HepG2 (cell line): ENCODE data around the gene TGM1. TPM values are rescaled to one million over a fixed set of nuclear protein-coding genes. Genes with fewer than 3 reads are reported as not detected.

Source experiments
- DNMT3B ChIP-seq: conservative IDR thresholded peaks from 2 replicates; pipeline ENCODE4 v1.6.1; 2016; ENCODE audit warnings: missing biosample characterization, control low read depth
- GTF2F1 ChIP-seq: fragments of 150-350 bp; IDR thresholded peaks from 2 replicates; pipeline ENCODE4 v1.6.1; 2014; ENCODE audit warnings: low read length
- HMG20A ChIP-seq: IDR thresholded peaks from 2 replicates; pipeline ENCODE4 v1.6.1; 2016; ENCODE audit warnings: borderline replicate concordance
- KMT2A ChIP-seq: sonication (generic); formaldehyde crosslinking; IDR thresholded peaks from 2 replicates; pipeline ENCODE4 v1.4.0; 2020; ENCODE audit warnings: missing genetic modification reagents
- MAFG ChIP-seq: sonication (generic); formaldehyde crosslinking; IDR thresholded peaks from 2 replicates; pipeline ENCODE4 v1.5.1; 2020; ENCODE audit warnings: mild to moderate bottlenecking, missing genetic modification reagents
- MAZ ChIP-seq, 2 experiments: sonication (generic) in 1 of 2; formaldehyde crosslinking in 1 of 2; IDR thresholded peaks; 2 replicates each; pipeline versions ENCODE4 v1.5.0 to v1.6.1; 2012 to 2020; ENCODE audit warnings: low read depth in 2 of 2, mild to moderate bottlenecking in 2 of 2, borderline replicate concordance in 1 of 2, improper control_type of control experiment in 1 of 2, low read length in 1 of 2, missing genetic modification reagents in 1 of 2, moderate library complexity in 1 of 2
- NR3C1 ChIP-seq: sonication (generic); formaldehyde crosslinking; IDR thresholded peaks from 2 replicates; pipeline ENCODE4 v1.4.0; 2020; ENCODE audit warnings: missing genetic modification reagents
- RAD21 ChIP-seq: fragments of 450-650 bp; formaldehyde crosslinking; IDR thresholded peaks from 2 replicates; pipeline ENCODE4 v1.5.0; 2020; ENCODE audit warnings: mild to moderate bottlenecking
- RBAK ChIP-seq: sonication (generic); formaldehyde crosslinking; IDR thresholded peaks from 2 replicates; pipeline ENCODE4 v1.5.1; 2020; ENCODE audit warnings: mild to moderate bottlenecking, missing genetic modification reagents
- SNAPC5 ChIP-seq: sonication (generic); formaldehyde crosslinking; IDR thresholded peaks from 2 replicates; pipeline ENCODE4 v1.8.1; 2023; ENCODE audit warnings: mild to moderate bottlenecking, missing genetic modification reagents, borderline replicate concordance
- TOPORS ChIP-seq: sonication (generic); formaldehyde crosslinking; IDR thresholded peaks from 2 replicates; pipeline ENCODE4 v1.8.0; 2023; ENCODE audit warnings: mild to moderate bottlenecking, missing genetic modification reagents
- ZC3H4 ChIP-seq: sonication (generic); formaldehyde crosslinking; IDR thresholded peaks from 2 replicates; pipeline ENCODE4 v1.4.0; 2020; ENCODE audit warnings: missing genetic modification reagents, borderline replicate concordance
- ZNF224 ChIP-seq: sonication (generic); formaldehyde crosslinking; IDR thresholded peaks from 2 replicates; pipeline ENCODE4 v1.5.0; 2020; ENCODE audit warnings: mild to moderate bottlenecking, missing genetic modification reagents
- ZNF281 ChIP-seq: sonication (generic); formaldehyde crosslinking; IDR thresholded peaks from 2 replicates; pipeline ENCODE4 v1.4.0; 2020; ENCODE audit warnings: missing genetic modification reagents, borderline replicate concordance
- ZNF30 ChIP-seq: sonication (generic); formaldehyde crosslinking; IDR thresholded peaks from 2 replicates; pipeline ENCODE4 v1.5.0; 2020; ENCODE audit warnings: mild to moderate bottlenecking, missing genetic modification reagents
- ZNF337 ChIP-seq: sonication (generic); formaldehyde crosslinking; IDR thresholded peaks from 2 replicates; pipeline ENCODE4 v1.5.1; 2020; ENCODE audit warnings: missing genetic modification reagents, low read depth, mild to moderate bottlenecking, borderline replicate concordance
- ZNF543 ChIP-seq: sonication (generic); formaldehyde crosslinking; IDR thresholded peaks from 2 replicates; pipeline ENCODE4 v1.4.0; 2020; ENCODE audit warnings: mild to moderate bottlenecking, missing genetic modification reagents
- ZNF572 ChIP-seq: sonication (generic); formaldehyde crosslinking; IDR thresholded peaks from 2 replicates; pipeline ENCODE4 v1.5.1; 2020; ENCODE audit warnings: mild to moderate bottlenecking, missing genetic modification reagents
- ZNF616 ChIP-seq: sonication (generic); formaldehyde crosslinking; IDR thresholded peaks from 2 replicates; pipeline ENCODE4 v1.5.0; 2020; ENCODE audit warnings: low read depth, mild to moderate bottlenecking, missing genetic modification reagents
- ZSCAN31 ChIP-seq: sonication (generic); formaldehyde crosslinking; IDR thresholded peaks from 2 replicates; pipeline ENCODE4 v1.5.0; 2020; ENCODE audit warnings: low read depth, mild to moderate bottlenecking, missing genetic modification reagents
- polyA plus RNA-seq, 8 experiments: library from polyadenylated mRNA; depleted of rRNA in 3 of 8; stranded (reverse) in 7 of 8; unstranded in 1 of 8; fragments of >200 nt; fragmentation: Illumina TruSeq in 4 of 8; extraction: Trizol in 4 of 8; gene quantifications; 2 replicates each; pipeline versions ENCODE4 v1.2.1 to v1.2.3, GENCODE V29; 2011 to 2016; ENCODE audit warnings: low read depth in 4 of 8, missing spikeins in 1 of 8, mixed read lengths in 1 of 8; ENCODE audit not compliant: insufficient read depth in 1 of 8
- total RNA-seq, 5 experiments: library from RNA; depleted of rRNA; stranded (reverse); fragments of >200 nt; fragmentation: Illumina TruSeq; extraction: Trizol; gene quantifications; 2 replicates each; pipeline ENCODE4 v1.2.3, GENCODE V29; 2016; ENCODE audit warnings: low read depth in 1 of 5
- TF ChIP-seq, protein P1 (sequence below): sonication (generic); formaldehyde crosslinking; IDR thresholded peaks from 2 replicates; pipeline ENCODE4 v1.4.0; 2020; ENCODE audit warnings: missing genetic modification reagents
- TF ChIP-seq, protein P2 (sequence below): sonication (generic); formaldehyde crosslinking; IDR thresholded peaks from 2 replicates; pipeline ENCODE4 v1.4.0; 2020; ENCODE audit warnings: missing genetic modification reagents, mild to moderate bottlenecking, borderline replicate concordance

Gene TGM1
- total and polyA plus RNA-seq, 2 of the 13 experiments (the other 11 are each of a cell fraction or from before 2014, with no cell fraction given) = 3.2 to 10.6 TPM

DNA sequence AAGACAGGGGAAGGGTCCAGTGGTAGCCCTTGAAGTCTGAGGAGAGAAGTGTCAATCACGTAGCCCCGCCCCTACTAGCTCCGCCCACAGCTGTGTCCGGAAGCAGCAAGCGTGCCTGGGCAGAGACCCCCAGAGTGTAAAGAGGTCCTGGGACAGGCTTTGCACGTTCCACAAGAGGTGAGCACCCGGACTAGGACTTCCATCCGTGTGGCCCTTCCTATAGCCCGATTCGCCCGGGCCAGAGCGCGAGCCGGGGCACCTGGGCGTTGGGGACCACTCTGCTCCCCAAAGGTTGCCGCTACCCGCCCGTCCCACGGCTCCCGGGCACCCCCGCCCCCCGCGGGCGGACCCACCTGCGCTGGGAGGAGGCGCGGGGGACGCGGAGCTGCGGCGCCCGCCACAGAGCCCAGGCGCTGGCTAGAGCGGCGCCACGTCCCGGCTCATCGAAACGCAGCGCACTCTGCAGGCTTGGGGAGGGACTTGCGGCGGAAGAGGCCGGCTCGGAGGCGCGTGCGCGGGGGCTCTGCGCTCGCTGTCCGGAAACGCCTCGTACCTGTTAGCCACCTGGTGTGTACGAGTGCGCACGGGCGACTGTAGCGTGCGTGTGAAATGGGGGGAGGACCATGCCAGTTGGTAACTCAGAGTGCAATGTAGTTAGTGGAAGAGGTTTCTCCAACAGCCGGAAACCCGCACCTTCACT lies 8.3 kb upstream of the TGM1 start, which contains the start of gene RABGGTA (continued):
- TF ChIP-seq ZSCAN31 (CRISPR knock-in tag) = peak; percentile 100
- TF ChIP-seq HMG20A (CRISPR knock-in tag) = no peak
- TF ChIP-seq, protein P1, sequence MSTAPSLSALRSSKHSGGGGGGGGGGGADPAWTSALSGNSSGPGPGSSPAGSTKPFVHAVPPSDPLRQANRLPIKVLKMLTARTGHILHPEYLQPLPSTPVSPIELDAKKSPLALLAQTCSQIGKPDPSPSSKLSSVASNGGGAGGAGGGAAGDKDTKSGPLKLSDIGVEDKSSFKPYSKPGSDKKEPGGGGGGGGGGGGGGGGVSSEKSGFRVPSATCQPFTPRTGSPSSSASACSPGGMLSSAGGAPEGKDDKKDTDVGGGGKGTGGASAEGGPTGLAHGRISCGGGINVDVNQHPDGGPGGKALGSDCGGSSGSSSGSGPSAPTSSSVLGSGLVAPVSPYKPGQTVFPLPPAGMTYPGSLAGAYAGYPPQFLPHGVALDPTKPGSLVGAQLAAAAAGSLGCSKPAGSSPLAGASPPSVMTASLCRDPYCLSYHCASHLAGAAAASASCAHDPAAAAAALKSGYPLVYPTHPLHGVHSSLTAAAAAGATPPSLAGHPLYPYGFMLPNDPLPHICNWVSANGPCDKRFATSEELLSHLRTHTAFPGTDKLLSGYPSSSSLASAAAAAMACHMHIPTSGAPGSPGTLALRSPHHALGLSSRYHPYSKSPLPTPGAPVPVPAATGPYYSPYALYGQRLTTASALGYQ (CRISPR knock-in tag) = peak; percentile 99
- TF ChIP-seq KMT2A (CRISPR knock-in tag) = peak; percentile 99
- peak; percentile 97 for TF ChIP-seq MAZ (IDR thresholded peaks at IDR 0.05; ENCODE audit: borderline replicate concordance, low read depth, low read length)
- peak; percentile 100 for TF ChIP-seq MAZ (CRISPR knock-in tag; IDR thresholded peaks at IDR 0.05; ENCODE audit: low read depth)
- peak; percentile 88; the same call in 1 of the 2 replicates for TF ChIP-seq ZNF572 (CRISPR knock-in tag)
- peak; percentile 25; the same call in 1 of the 2 replicates for TF ChIP-seq ZC3H4 (CRISPR knock-in tag)
- TF ChIP-seq ZNF616 = peak; percentile 97
- TF ChIP-seq GTF2F1 = no peak
- TF ChIP-seq ZNF543 (CRISPR knock-in tag) = peak; percentile 99
- TF ChIP-seq DNMT3B = peak; percentile 96
- TF ChIP-seq NR3C1 (CRISPR knock-in tag) = peak; percentile 77; the same call in 1 of the 2 replicates
- TF ChIP-seq, protein P2, sequence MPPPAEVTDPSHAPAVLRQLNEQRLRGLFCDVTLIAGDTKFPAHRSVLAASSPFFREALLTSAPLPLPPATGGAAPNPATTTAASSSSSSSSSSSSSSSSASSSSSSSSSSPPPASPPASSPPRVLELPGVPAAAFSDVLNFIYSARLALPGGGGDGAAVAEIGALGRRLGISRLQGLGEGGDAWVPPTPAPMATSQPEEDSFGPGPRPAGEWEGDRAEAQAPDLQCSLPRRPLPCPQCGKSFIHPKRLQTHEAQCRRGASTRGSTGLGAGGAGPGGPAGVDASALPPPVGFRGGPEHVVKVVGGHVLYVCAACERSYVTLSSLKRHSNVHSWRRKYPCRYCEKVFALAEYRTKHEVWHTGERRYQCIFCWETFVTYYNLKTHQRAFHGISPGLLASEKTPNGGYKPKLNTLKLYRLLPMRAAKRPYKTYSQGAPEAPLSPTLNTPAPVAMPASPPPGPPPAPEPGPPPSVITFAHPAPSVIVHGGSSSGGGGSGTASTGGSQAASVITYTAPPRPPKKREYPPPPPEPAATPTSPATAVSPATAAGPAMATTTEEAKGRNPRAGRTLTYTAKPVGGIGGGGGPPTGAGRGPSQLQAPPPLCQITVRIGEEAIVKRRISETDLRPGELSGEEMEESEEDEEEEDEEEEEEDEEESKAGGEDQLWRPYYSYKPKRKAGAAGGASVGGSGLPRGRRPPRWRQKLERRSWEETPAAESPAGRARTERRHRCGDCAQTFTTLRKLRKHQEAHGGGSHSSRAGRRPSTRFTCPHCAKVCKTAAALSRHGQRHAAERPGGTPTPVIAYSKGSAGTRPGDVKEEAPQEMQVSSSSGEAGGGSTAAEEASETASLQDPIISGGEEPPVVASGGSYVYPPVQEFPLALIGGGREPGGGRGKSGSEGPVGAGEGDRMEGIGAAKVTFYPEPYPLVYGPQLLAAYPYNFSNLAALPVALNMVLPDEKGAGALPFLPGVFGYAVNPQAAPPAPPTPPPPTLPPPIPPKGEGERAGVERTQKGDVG (CRISPR knock-in tag) = peak; percentile 77; the same call in 1 of the 2 replicates
- peak; percentile 95; the same call in 1 of the 2 replicates for TF ChIP-seq ZNF337 (CRISPR knock-in tag)
- TF ChIP-seq MAFG (CRISPR knock-in tag) = no peak
- peak; percentile 91 for TF ChIP-seq ZNF281 (CRISPR knock-in tag)
- peak; percentile 75; the same call in 1 of the 2 replicates for TF ChIP-seq ZNF30 (CRISPR knock-in tag)
- peak; percentile 77 for TF ChIP-seq RBAK (CRISPR knock-in tag)
- TF ChIP-seq ZNF224 (CRISPR knock-in tag) = peak; percentile 99
- TF ChIP-seq SNAPC5 = peak; percentile 93; the same call in 1 of the 2 replicates
- TF ChIP-seq RAD21 = peak; percentile 91
- TF ChIP-seq TOPORS = peak; percentile 99
